ENCODE measurements around the gene GLRX2.

DNA sequence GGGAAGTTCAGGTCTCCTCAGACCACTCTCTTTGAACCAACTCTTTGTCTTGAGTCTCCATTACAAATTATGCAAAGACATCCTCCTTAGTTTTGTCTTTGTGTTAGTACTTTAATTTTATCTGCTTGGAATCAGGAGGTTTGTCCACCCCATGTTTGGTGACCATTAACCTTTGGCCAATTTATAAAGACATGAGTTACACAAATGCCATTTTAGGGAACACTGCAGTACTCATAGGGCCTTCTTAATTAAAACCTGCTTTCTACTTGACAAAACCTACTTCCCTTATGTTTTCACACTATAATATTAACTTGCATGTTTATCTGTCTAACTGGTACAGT is 8.7 kb upstream of the GLRX2 start:
- TF ChIP-seq, protein P1, sequence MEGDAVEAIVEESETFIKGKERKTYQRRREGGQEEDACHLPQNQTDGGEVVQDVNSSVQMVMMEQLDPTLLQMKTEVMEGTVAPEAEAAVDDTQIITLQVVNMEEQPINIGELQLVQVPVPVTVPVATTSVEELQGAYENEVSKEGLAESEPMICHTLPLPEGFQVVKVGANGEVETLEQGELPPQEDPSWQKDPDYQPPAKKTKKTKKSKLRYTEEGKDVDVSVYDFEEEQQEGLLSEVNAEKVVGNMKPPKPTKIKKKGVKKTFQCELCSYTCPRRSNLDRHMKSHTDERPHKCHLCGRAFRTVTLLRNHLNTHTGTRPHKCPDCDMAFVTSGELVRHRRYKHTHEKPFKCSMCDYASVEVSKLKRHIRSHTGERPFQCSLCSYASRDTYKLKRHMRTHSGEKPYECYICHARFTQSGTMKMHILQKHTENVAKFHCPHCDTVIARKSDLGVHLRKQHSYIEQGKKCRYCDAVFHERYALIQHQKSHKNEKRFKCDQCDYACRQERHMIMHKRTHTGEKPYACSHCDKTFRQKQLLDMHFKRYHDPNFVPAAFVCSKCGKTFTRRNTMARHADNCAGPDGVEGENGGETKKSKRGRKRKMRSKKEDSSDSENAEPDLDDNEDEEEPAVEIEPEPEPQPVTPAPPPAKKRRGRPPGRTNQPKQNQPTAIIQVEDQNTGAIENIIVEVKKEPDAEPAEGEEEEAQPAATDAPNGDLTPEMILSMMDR (IDR thresholded peaks at IDR 0.05): no peak
- no peak for TF ChIP-seq EZH2phosphoT487 (IDR thresholded peaks at IDR 0.05)
